Calu3 (cell line): Measurements from ENCODE around the gene LPXN. TPM values are rescaled to one million over a fixed set of nuclear protein-coding genes. Genes with fewer than 3 reads are reported as not detected.
A peak's percentile ranks its signal among the peaks of the same experiment; 100 is the strongest.

ENCODE experiments used
- BruUV-seq: library from RNA; stranded (reverse); fragments of 400-500 nt; replicated peaks from 2 replicates; lab custom pipeline; 2021; lab: Mats Ljungman, UMichigan
- CTCF ChIA-PET: fragments of 300-600 bp; sonication (Branson Sonifier 250); formaldehyde crosslinking; loops from one replicate; lab custom pipeline; 2022; ENCODE audit warnings: antibody characterized with exemption; lab: Charles Lee
- DNase-seq: peaks from one replicate; pipeline ENCODE4 v3.0.0; 2022
- H3K27ac Mint-ChIP-seq: one replicate; pipeline ENCODE4 v1.8.0; 2022; ENCODE audit warnings: mixed read lengths; ENCODE audit not compliant: unreplicated experiment
- H3K27me3 Mint-ChIP-seq: one replicate; pipeline ENCODE4 v1.8.0; 2022; ENCODE audit warnings: mixed read lengths; ENCODE audit not compliant: unreplicated experiment
- H3K36me3 Mint-ChIP-seq: one replicate; pipeline ENCODE4 v1.8.0; 2022; ENCODE audit warnings: mild to moderate bottlenecking, moderate library complexity, mixed read lengths; ENCODE audit not compliant: insufficient read depth, unreplicated experiment
- H3K4me1 Mint-ChIP-seq: one replicate; pipeline ENCODE4 v1.8.0; 2022; ENCODE audit warnings: mild to moderate bottlenecking, low read depth, mixed read lengths; ENCODE audit not compliant: unreplicated experiment
- H3K4me3 Mint-ChIP-seq: one replicate; pipeline ENCODE4 v1.8.0; 2022; ENCODE audit warnings: mild to moderate bottlenecking, low read depth, moderate library complexity, mixed read lengths; ENCODE audit not compliant: unreplicated experiment
- H3K9me3 Mint-ChIP-seq: one replicate; pipeline ENCODE4 v1.8.0; 2022; ENCODE audit warnings: low read depth, mixed read lengths; ENCODE audit not compliant: unreplicated experiment
- CTCF ChIP-seq: fragments of 200-600 bp; IDR thresholded peaks from one replicate; pipeline ENCODE4 v1.8.0; 2022; ENCODE audit warnings: antibody characterized with exemption; ENCODE audit not compliant: unreplicated experiment
- intact Hi-C: fragments of 100-400 bp; cut with micrococcal nuclease; formaldehyde crosslinking; loops from one replicate; pipeline ENCODE4 v1.10.0; 2022; ENCODE audit not compliant: unreplicated experiment
- total RNA-seq: library from RNA; stranded (reverse); gene quantifications from 2 replicates; pipeline ENCODE4 v1.2.3, GENCODE V29; 2022

The LPXN gene
- total RNA-seq, 1 experiment from 2014 or later, result 4.0 TPM

DNA sequence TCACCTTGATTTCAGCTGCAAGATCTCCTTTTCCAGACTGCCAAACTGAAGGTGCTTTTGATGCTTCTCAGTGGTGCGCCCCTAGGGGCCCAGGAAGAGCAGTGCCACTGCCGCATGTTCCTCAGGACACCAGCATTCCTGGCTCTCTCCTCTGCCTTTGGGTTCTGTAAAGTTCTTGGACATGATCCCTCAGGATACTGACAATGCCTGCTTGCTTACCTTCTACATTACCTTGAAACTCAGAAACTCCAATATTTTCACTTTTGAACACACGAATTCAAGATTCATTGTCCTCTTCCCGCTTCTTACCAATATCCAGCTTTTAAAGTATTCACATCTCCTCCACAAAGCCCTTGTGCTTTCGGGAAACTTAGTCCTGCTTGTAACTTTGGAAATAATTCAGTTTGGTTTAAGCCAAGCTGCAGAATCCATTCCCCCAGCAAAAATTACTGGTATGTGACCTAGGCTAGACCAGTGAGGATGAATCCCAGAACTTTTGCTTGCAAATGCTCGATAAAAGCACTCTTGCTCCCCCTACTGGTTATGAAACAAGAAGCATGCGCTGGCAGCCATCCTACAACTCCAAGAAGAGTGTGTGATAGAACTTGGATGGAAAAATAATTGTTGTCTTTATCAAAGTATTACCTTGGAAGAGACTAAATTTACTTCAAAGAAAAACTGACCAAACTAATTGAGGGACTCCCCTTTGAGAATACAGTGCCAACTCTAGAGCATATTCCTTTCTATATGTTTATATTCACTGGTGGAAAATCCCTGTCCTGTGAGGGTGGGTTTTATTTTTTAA, 51.2 kb downstream of the LPXN start:
- peaks cover 10% of the 10 kb centered on the region for H3K4me1 Mint-ChIP-seq
- intact Hi-C loops, result loop anchor here (5.0 kb wide), 1 partner anchor 1177 kb away; no protein-coding TSS in a partner anchor
- H3K27me3 Mint-ChIP-seq, result peaks cover 8% of the 10 kb centered on the region
- peak; percentile 89 for TF ChIP-seq CTCF
- no peaks in the 10 kb centered on the region for H3K36me3 Mint-ChIP-seq
- CTCF ChIA-PET, result interaction anchor here (0.7 to 1.0 kb wide), 5 partner anchors 9 to 1067 kb away, joined by 3 read pairs; no protein-coding TSS in a partner anchor
- BruUV-seq, result no TSS peak
- H3K27ac Mint-ChIP-seq, result no peak overlapping the region
- DNase-seq, result peak; percentile 72
- no peaks in the 10 kb centered on the region for H3K9me3 Mint-ChIP-seq
- peak overlapping the region; percentile 43 for H3K4me3 Mint-ChIP-seq

DNA sequence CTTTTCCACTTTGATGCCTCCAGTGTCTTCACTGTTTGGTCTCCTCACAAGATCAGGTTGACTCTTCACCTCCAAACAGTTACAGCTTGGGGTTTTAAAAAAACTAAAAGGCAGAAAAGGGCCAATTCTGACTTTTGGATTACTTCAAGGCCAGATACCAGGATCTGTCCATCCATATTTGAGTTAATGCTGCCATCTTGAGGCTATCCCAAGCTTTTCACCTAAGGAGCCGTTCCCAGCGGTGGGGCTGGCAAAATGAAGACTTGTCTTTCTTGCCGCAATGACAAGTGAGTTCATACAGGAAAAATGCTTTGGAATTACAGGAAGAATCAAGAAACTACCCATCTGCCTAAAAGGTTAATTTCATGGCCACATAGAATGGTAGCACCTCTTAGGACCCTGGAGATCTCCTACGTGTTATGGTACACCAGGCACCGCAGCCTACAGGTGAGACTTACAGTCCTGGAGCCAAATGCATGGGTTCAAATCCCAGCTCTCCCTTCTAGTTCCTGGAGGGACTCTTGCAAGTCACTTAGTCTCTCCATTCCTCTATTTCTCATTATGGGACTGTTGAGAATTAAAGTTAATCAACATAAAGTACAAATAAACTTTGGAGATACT, 61.8 kb downstream of the LPXN start:
- BruUV-seq, result no TSS peak
- no peaks in the 10 kb centered on the region for H3K9me3 Mint-ChIP-seq
- H3K27me3 Mint-ChIP-seq, result no peaks in the 10 kb centered on the region
- CTCF ChIA-PET, result interaction anchor here (0.8 to 1.0 kb wide), 2 partner anchors 18 to 228 kb away, joined by 3 to 4 read pairs; no protein-coding TSS in a partner anchor
- no peak overlapping the region for H3K4me3 Mint-ChIP-seq
- H3K4me1 Mint-ChIP-seq, result peaks cover 22% of the 10 kb centered on the region
- intact Hi-C loops, result loop anchor here (2.0 to 10.0 kb wide), 5 partner anchors 449 to 869 kb away; partner anchors contain the start of genes BTBD18 and YPEL4
- no peaks in the 10 kb centered on the region for H3K36me3 Mint-ChIP-seq
- no peak overlapping the region for H3K27ac Mint-ChIP-seq
- TF ChIP-seq CTCF, result peak; percentile 59
- DNase-seq, result peak; percentile 57

GRCh38 chr11:58511636-58512035, 64.0 kb downstream of the LPXN start:
- BruUV-seq, result no TSS peak
- intact Hi-C loops, result loop anchor here (5.0 to 10.0 kb wide), 4 partner anchors 447 to 867 kb away; partner anchors contain the start of gene YPEL4
- TF ChIP-seq CTCF, result no peak
- Mint-ChIP-seq H3K4me1 (peaks cover 22% of the 10 kb centered on the region), H3K27ac (no peak overlapping the region), H3K4me3 (no peak overlapping the region), H3K9me3 (no peaks in the 10 kb centered on the region), H3K36me3 (no peaks in the 10 kb centered on the region), H3K27me3 (no peaks in the 10 kb centered on the region)
- no peak for DNase-seq
- CTCF ChIA-PET, result no interaction called here

DNA sequence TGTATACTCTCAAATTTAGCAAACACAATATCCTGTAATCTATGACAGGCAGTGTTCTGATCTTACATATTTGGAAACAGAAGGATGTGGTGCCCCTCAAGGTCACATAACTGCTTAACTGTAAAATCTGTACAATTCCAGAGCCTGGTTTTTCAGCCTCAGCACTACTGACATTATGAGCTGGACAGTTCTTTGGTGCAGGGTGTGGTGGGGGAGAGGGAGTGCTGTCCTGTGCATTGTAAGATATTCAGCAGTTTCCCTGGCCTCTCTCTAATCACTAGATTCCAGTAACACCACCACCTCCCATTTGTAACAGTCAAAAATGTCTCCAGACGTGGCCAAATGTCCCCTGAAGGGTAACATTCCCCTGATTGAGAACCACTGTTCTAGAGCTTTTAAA, 65.9 kb downstream of the LPXN start:
- H3K36me3 Mint-ChIP-seq, result no peaks in the 10 kb centered on the region
- intact Hi-C loops, result loop anchor here (5.0 to 10.0 kb wide), 4 partner anchors 445 to 865 kb away; partner anchors contain the start of gene YPEL4
- H3K9me3 Mint-ChIP-seq, result no peaks in the 10 kb centered on the region

More for the DNA sequence above, 65.9 kb downstream of the LPXN start:
- Mint-ChIP-seq H3K4me3 (no peak overlapping the region), H3K4me1 (peaks cover 14% of the 10 kb centered on the region), H3K27ac (no peak overlapping the region), H3K27me3 (no peaks in the 10 kb centered on the region)
- DNase-seq, result no peak
- BruUV-seq, result no TSS peak
- CTCF ChIA-PET, result interaction anchor here (0.6 kb wide), 1 partner anchor 442 kb away, joined by 4 read pairs; no protein-coding TSS in a partner anchor
- no peak for TF ChIP-seq CTCF
